Measurements from ENCODE around the gene CLTRN. TPM values are rescaled to one million over a fixed set of nuclear protein-coding genes. Genes with fewer than 3 reads are reported as not detected.

Gene CLTRN
- total RNA-seq, 1 donor from 2014 or later, result not detected

DNA sequence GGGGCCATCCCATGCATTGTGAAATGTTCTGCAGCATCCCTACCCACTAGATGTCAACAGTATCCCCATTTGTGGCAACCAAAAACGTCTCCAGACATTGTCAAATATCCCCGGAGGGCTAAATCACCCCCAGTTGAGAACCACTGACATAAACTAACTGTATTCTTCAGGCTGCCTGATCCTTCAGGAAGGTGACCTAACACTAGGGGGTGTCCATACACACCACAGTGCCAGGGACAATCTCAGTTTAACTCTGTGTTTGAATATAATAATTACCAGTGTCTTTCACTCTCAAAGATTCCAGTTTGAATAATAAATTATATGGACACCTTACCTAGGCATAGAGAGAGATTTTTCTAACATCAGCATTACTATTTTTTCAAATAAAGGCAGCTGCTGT lies 70.2 kb downstream of the CLTRN start:
- TF ChIP-seq, protein P1, sequence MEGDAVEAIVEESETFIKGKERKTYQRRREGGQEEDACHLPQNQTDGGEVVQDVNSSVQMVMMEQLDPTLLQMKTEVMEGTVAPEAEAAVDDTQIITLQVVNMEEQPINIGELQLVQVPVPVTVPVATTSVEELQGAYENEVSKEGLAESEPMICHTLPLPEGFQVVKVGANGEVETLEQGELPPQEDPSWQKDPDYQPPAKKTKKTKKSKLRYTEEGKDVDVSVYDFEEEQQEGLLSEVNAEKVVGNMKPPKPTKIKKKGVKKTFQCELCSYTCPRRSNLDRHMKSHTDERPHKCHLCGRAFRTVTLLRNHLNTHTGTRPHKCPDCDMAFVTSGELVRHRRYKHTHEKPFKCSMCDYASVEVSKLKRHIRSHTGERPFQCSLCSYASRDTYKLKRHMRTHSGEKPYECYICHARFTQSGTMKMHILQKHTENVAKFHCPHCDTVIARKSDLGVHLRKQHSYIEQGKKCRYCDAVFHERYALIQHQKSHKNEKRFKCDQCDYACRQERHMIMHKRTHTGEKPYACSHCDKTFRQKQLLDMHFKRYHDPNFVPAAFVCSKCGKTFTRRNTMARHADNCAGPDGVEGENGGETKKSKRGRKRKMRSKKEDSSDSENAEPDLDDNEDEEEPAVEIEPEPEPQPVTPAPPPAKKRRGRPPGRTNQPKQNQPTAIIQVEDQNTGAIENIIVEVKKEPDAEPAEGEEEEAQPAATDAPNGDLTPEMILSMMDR (IDR thresholded peaks at IDR 0.05), result no peak
- Histone ChIP-seq H3K27ac (no peak overlapping the region), H3K27me3 (no peaks in the 10 kb centered on the region), H3K36me3 (no peaks in the 10 kb centered on the region), H3K9me3 (no peaks in the 10 kb centered on the region), H3K4me1 (no peaks in the 10 kb centered on the region), H3K4me3 (no peak overlapping the region)
- intact Hi-C loops (cut with DNase I), result no loop called here
- no peak for DNase-seq (ENCODE audit: low spot score in 2 of 2)

DNA sequence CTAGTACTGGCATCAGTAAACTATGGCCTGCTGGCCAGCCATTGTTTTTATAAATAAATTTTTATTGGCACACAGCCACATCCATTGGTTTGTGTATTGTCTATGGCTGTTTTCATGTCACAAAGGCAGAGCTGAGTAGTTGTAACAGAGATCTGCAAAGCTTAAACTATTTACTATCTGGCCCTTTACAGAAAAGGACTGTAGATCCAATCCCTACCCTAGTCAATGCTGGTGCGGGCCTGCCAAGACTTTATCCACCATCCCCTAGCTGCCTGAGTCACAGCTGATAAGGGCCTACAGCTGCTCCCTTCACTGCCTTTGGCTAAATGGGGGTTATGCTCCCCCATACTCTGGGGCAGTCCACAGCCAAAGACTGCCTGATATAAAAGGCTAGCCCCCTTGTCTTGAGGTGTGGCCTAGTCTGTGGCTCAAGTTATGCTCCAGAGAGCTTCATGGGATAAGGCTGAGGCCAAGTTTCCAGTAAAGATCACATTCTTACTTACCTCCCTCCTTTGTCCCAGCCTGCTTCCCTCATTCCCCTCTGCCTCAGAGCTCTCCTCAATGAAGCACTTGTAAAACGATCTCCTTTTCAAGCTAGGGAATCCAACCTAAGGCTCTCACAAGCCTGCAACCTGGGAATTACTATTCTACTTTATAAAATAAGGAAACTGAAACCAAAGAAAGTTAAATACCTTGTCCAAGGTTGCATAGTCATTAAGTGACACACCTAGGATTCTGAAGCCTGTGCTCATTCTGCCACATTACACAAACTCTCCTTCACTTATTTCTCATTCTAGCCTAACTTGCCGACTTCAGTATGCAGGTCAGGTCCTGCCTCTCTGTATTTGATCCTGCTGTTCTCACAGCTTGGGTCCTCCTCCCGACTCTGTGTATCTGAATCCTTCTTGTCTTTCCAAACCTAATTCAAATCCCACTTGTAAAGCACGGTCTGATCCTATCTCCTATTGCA lies 84.5 kb downstream of the CLTRN start:
- TF ChIP-seq, protein P1 (IDR thresholded peaks at IDR 0.05), result no peak
- Histone ChIP-seq H3K27me3 (no peaks in the 10 kb centered on the region), H3K36me3 (no peaks in the 10 kb centered on the region), H3K4me3 (no peak overlapping the region), H3K9me3 (no peaks in the 10 kb centered on the region), H3K27ac (peak overlapping the region in 1 of 2 donors; percentile 38), H3K4me1 (no peaks in the 10 kb centered on the region)
- no peak for DNase-seq (ENCODE audit: low spot score in 2 of 2)
- intact Hi-C loops (cut with DNase I), result no loop called here

Other genes starting within 250 kb of the CLTRN start
- 14.6 TPM for gene PIR, start 171.5 kb downstream of the CLTRN start, total RNA-seq
- gene BMX, start 164.0 kb downstream of the CLTRN start, total RNA-seq, result 1.3 TPM
- gene ACE2, start 63.8 kb downstream of the CLTRN start, total RNA-seq, result 0.11 TPM
- 13.5 TPM for gene CA5B, start 73.5 kb upstream of the CLTRN start, total RNA-seq
- 0.64 TPM for gene ZRSR2, start 125.7 kb upstream of the CLTRN start, total RNA-seq
- 99.3 TPM for gene AP1S2, start 190.0 kb upstream of the CLTRN start, total RNA-seq